Astrocyte of the cerebellum (primary cell): Measurements from ENCODE around the gene MEF2C.
A peak's percentile ranks its signal among the peaks of the same experiment; 100 is the strongest.

Experiments used
- DNase-seq: peaks from one replicate; pipeline ENCODE4 v3.0.0-alpha.2; 2011; ENCODE audit warnings: low read depth
- H3K4me3 ChIP-seq: 2 replicates; pipeline ENCODE4 v1.5.1; 2011; ENCODE audit warnings: mild to moderate bottlenecking, low read depth, low read length, moderate library complexity
- in situ Hi-C: cut with HindIII; loops from 2 replicates; pipeline ENCODE4 v1.10.0; 2017; ENCODE audit warnings: low sequenced_read_pairs
- TF ChIP-seq, protein P1 (sequence below): IDR thresholded peaks from 2 replicates; pipeline ENCODE4 v1.5.1; 2012; ENCODE audit warnings: low read length, low read depth, moderate library complexity, mild to moderate bottlenecking; ENCODE audit errors: missing control alignments

MEF2C gene

DNA sequence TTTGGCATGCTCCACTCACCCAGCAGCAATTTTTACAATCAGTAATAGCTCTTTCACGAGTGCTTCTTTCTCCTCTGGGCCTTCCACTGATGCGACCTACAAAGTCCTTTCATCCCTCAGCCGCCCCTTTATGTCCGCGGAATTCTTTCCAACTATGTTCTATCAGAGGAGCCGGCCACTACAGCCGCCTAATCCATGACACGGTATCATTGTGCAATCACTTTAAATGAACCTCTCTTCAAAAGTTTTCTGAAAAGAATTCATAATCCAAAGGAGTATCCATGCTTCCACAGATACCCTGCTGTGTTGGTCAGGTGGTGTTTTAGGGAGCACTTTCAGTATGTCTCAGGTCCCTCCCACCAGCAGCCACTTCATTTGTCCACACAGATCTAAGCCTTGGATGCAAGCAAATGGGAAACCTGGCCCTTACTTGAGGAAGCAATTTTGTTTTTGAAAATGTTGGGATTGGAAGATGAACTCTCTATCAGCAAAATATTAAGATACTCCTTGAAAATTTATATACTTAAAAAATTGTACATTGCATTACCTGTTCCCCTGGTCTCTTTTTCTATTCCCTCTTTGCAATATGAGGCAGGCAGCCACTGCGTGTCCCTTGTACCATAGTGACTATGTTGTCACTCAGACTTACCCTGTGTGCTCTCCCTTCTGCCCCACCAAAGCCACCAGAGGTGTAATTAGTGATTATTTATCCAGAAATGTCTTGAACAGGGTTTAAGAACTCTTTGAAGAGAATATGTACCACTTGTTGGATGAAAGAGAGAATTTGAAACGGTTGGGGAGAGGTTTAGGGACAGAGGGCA, 12.9 kb upstream of the MEF2C start:
- TF ChIP-seq, protein P1, sequence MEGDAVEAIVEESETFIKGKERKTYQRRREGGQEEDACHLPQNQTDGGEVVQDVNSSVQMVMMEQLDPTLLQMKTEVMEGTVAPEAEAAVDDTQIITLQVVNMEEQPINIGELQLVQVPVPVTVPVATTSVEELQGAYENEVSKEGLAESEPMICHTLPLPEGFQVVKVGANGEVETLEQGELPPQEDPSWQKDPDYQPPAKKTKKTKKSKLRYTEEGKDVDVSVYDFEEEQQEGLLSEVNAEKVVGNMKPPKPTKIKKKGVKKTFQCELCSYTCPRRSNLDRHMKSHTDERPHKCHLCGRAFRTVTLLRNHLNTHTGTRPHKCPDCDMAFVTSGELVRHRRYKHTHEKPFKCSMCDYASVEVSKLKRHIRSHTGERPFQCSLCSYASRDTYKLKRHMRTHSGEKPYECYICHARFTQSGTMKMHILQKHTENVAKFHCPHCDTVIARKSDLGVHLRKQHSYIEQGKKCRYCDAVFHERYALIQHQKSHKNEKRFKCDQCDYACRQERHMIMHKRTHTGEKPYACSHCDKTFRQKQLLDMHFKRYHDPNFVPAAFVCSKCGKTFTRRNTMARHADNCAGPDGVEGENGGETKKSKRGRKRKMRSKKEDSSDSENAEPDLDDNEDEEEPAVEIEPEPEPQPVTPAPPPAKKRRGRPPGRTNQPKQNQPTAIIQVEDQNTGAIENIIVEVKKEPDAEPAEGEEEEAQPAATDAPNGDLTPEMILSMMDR, result no peak
- H3K4me3 ChIP-seq, result no peak overlapping the region
- in situ Hi-C loops, result no loop called here
- DNase-seq, result no peak

GRCh38 chr5:88892669-88893068, 9.7 kb upstream of the MEF2C start:
- in situ Hi-C loops, result no loop called here
- H3K4me3 ChIP-seq, result no peak overlapping the region
- TF ChIP-seq, protein P1, result no peak
- no peak for DNase-seq

DNA sequence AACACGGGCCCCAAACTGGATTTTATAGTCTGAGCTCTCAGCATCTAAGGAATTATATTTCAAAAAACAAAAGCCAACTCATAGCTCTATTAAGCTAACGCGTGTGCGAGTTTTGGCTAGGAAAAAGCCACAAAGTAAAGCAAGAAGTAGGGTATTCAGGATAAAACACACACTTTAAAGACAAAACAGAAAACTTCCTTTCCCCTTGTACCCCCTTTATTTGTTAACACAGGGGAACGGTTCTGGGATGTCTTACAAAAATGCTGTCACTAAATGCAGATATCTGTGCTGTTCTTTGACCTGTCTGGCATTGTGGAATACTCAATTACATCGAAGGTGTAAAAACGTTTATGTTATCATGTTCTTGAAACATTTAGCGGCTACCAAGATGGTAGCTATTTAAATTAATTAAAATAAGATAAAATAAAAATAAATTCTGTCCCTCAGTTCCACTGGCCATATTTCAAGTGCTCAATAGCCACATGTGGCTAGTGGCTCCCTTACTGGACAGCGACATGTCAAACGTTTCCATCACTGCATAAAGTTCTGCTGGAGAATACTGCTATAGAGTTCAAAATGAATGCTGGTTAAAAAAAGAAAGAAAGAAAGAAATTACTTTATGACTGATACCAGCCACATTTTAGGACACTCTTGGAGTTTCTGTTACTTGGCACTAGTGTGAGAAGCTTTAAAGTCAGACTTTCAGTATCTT, 7.2 kb upstream of the MEF2C start:
- in situ Hi-C loops, result no loop called here
- H3K4me3 ChIP-seq, result peak overlapping the region; percentile 59
- TF ChIP-seq, protein P1, result no peak
- no peak for DNase-seq

- in situ Hi-C loops, result no loop called here
- TF ChIP-seq, protein P1, result no peak
- DNase-seq, result no peak
- peak overlapping the region; percentile 59 for H3K4me3 ChIP-seq
Measured at GRCh38 chr5:88889189-88890069, 6.4 kb upstream of the MEF2C start.

DNA sequence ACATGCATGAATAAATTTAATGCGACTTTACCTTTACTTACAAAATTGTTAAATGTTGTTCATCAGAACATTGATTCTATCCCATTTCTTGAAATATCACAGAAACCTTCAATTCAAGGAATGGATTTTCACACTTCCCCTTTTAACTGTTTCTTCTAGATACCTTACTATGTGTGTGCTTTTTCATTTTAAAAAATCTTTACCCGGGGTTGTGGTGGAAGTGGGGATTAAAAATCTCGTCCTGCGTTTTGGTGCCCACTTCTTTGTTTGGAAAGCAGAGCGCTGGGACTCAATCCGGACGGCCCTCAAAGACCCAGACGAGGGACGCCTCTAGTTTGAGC, 5.8 kb upstream of the MEF2C start:
- DNase-seq, result no peak
- TF ChIP-seq, protein P1, result no peak
- peak overlapping the region; percentile 59 for H3K4me3 ChIP-seq
- in situ Hi-C loops, result no loop called here

- TF ChIP-seq, protein P1, result no peak
- in situ Hi-C loops, result no loop called here
- H3K4me3 ChIP-seq, result no peak overlapping the region
- DNase-seq, result no peak
Measured at GRCh38 chr5:88888291-88888690, 5.3 kb upstream of the MEF2C start.
